Panc1 (cell line): ENCODE results near the gene KIF1A.

Experiments used
- CTCF ChIP-seq: fragments of 450-650 bp; IDR thresholded peaks from 2 replicates; pipeline ENCODE4 v1.5.1; 2017; ENCODE audit warnings: mild to moderate bottlenecking
- POLR2AphosphoS5 ChIP-seq: IDR thresholded peaks from 2 replicates; pipeline ENCODE4 v1.6.1; 2012; ENCODE audit warnings: mild to moderate bottlenecking, low read depth, low read length, moderate library complexity
- REST ChIP-seq, 2 experiments: IDR thresholded peaks; 2 replicates each; pipeline ENCODE4 v1.6.1; 2011 to 2012; ENCODE audit warnings: low read depth in 2 of 2, control low read depth in 1 of 2, low read length in 1 of 2, mild to moderate bottlenecking in 1 of 2, moderate library complexity in 1 of 2; ENCODE audit not compliant: insufficient read depth in 1 of 2

GRCh38 chr2:240702640-240703011 lies 117.4 kb downstream of the KIF1A start:
- no peak for TF ChIP-seq POLR2AphosphoS5
- TF ChIP-seq REST (IDR thresholded peaks at IDR 0.05; ENCODE audit: insufficient read depth in 1 of 2, low read depth in 2 of 2, low read length in 1 of 2), result no peak
- TF ChIP-seq CTCF, result no peak
